HepG2 (cell line): ENCODE measurements around the gene TRAPPC3. TPM values are rescaled to one million over a fixed set of nuclear protein-coding genes. Genes with fewer than 3 reads are reported as not detected.

Experiments used
- ATAC-seq: fragments of 200-7000 bp; cut with Tn5 transposase; 3 replicates; pipeline ENCODE4 v1.9.1; 2020; ENCODE audit warnings: mild to moderate bottlenecking, moderate library complexity
- BruUV-seq: library from RNA; stranded (reverse); fragments of 400-500 nt; replicated peaks from 2 replicates; lab custom pipeline; 2021; lab: Mats Ljungman, UMichigan
- CTCF ChIA-PET: fragments of 300-600 bp; formaldehyde crosslinking; extraction: SDS; loops from one replicate; lab custom pipeline; 2021; ENCODE audit warnings: low total read pairs, inconsistent platforms, low intra/inter-chr PET ratio; lab: Yijun Ruan, JAX
- POLR2A ChIA-PET: fragments of 350-600 bp; sonication (Branson Sonifier 250); formaldehyde crosslinking; loops from one replicate; lab custom pipeline; 2020; ENCODE audit warnings: antibody characterized with exemption, inconsistent platforms; lab: Yijun Ruan, JAX
- DNase-seq: peaks from one replicate; pipeline ENCODE4 v3.0.0-alpha.2; 2015; ENCODE audit warnings: low spot score
- FAIRE-seq: peaks from 3 replicates; lab custom pipeline; 2011; peaks lifted over from hg19 to GRCh38; lab: Jason Lieb, UNC
- H2AFZ ChIP-seq: one replicate; pipeline ENCODE4 v1.6.1; 2011; ENCODE audit warnings: low read length, inconsistent platforms
- H3K27ac ChIP-seq: fragments of 300-600 bp; 3 replicates; pipeline ENCODE4 v1.8.0; 2011; ENCODE audit warnings: mixed run types, mild to moderate bottlenecking, mixed read lengths, low read length, inconsistent platforms; ENCODE audit not compliant: insufficient read depth; ENCODE audit errors: extremely low read length
- H3K27me3 ChIP-seq, 2 experiments: fragments of 200-600 bp in 1 of 2; 2 replicates in 1 of 2; 3 replicates in 1 of 2; pipeline versions ENCODE4 v1.6.0 to v1.8.0; 2011; ENCODE audit warnings: low read length in 2 of 2, mild to moderate bottlenecking in 2 of 2, moderate library complexity in 2 of 2, inconsistent platforms in 1 of 2; ENCODE audit not compliant: insufficient read depth in 2 of 2, control insufficient read depth in 1 of 2
- H3K36me3 ChIP-seq, 2 experiments: fragments of 200-600 bp in 1 of 2; replicated peaks in 1 of 2; 2 replicates in 1 of 2; 3 replicates in 1 of 2; pipeline versions ENCODE4 v1.5.1 to v1.8.0; 2011; ENCODE audit warnings: low read length in 2 of 2, inconsistent platforms in 1 of 2; ENCODE audit not compliant: insufficient read depth in 2 of 2, control insufficient read depth in 1 of 2
- H3K4me1 ChIP-seq: 2 replicates; pipeline ENCODE4 v1.5.1; 2012; ENCODE audit warnings: low read length, inconsistent platforms; ENCODE audit not compliant: insufficient read depth
- H3K4me2 ChIP-seq: 2 replicates; pipeline ENCODE4 v1.6.0; 2011; ENCODE audit warnings: low read depth, low read length, inconsistent platforms
- H3K4me3 ChIP-seq, 3 experiments: fragments of 200-600 bp in 1 of 3; sonication (generic), shearing (Covaris generic) in 1 of 3; replicated peaks in 1 of 3; 2 replicates each; pipeline ENCODE4 v1.5.1; 2011 to 2016; ENCODE audit warnings: low read length in 3 of 3, inconsistent platforms in 2 of 3, low read depth in 2 of 3, mild to moderate bottlenecking in 2 of 3, control low read depth in 1 of 3, mixed read lengths in 1 of 3; ENCODE audit not compliant: insufficient read depth in 1 of 3
- H3K79me2 ChIP-seq: one replicate; pipeline ENCODE4 v1.6.1; 2011; ENCODE audit warnings: low read length, inconsistent platforms; ENCODE audit not compliant: insufficient read depth
- H3K9ac ChIP-seq: 2 replicates; pipeline ENCODE4 v1.6.0; 2011; ENCODE audit warnings: mild to moderate bottlenecking, low read depth, low read length, inconsistent platforms; ENCODE audit not compliant: insufficient read depth
- H3K9me3 ChIP-seq: 2 replicates; pipeline ENCODE4 v1.5.1; 2012; ENCODE audit warnings: mild to moderate bottlenecking, low read length
- H4K20me1 ChIP-seq: 2 replicates; pipeline ENCODE4 v1.6.0; 2011; ENCODE audit warnings: inconsistent platforms, mild to moderate bottlenecking, low read length, moderate library complexity; ENCODE audit not compliant: insufficient read depth
- AHR ChIP-seq: IDR thresholded peaks from 2 replicates; pipeline ENCODE4 v1.6.1; 2018; ENCODE audit warnings: missing genetic modification reagents, missing compliant biosample characterization
- CCDC6 ChIP-seq: sonication (generic); formaldehyde crosslinking; IDR thresholded peaks from 2 replicates; pipeline ENCODE4 v1.8.1; 2022; ENCODE audit warnings: mild to moderate bottlenecking, missing genetic modification reagents, moderate library complexity
- KAT7 ChIP-seq: IDR thresholded peaks from 2 replicates; pipeline ENCODE4 v1.6.1; 2018; ENCODE audit warnings: borderline replicate concordance, missing compliant biosample characterization
- KLF11 ChIP-seq: IDR thresholded peaks from 2 replicates; pipeline ENCODE4 v1.6.1; 2016; ENCODE audit warnings: missing compliant biosample characterization
- KLF9 ChIP-seq: IDR thresholded peaks from 2 replicates; pipeline ENCODE4 v1.6.1; 2016; ENCODE audit warnings: low read depth
- NFKB2 ChIP-seq: sonication (generic); formaldehyde crosslinking; IDR thresholded peaks from 2 replicates; pipeline ENCODE4 v1.4.0; 2020; ENCODE audit warnings: missing genetic modification reagents, borderline replicate concordance
- PATZ1 ChIP-seq: sonication (generic); formaldehyde crosslinking; IDR thresholded peaks from 2 replicates; pipeline ENCODE4 v1.4.0; 2020; ENCODE audit warnings: missing genetic modification reagents
- STAT5B ChIP-seq: sonication (generic); formaldehyde crosslinking; IDR thresholded peaks from 2 replicates; pipeline ENCODE4 v1.4.0; 2020; ENCODE audit warnings: missing genetic modification reagents
- ZNF234 ChIP-seq: sonication (generic); formaldehyde crosslinking; conservative IDR thresholded peaks from 2 replicates; pipeline ENCODE4 v1.5.1; 2020; ENCODE audit warnings: mild to moderate bottlenecking, missing genetic modification reagents
- ZNF646 ChIP-seq: sonication (generic); formaldehyde crosslinking; IDR thresholded peaks from 2 replicates; pipeline ENCODE4 v1.9.0; 2021; ENCODE audit warnings: mild to moderate bottlenecking, missing genetic modification reagents
- WGBS: methylation state at CpG from one replicate; pipeline ENCODE4 v1.1.6; 2017; ENCODE audit warnings: low lambda C conversion rate; 5-methylcytosine and 5-hydroxymethylcytosine counted together
- in situ Hi-C: cut with HindIII; loops from 2 replicates; pipeline ENCODE4 v1.10.0; 2017; ENCODE audit warnings: low pct_unique_long_range_greater_than_20kb; ENCODE audit not compliant: extremely low pct_ligation_motif_present
- intact Hi-C: fragments of 100-400 bp; cut with micrococcal nuclease; formaldehyde crosslinking; loops from one replicate; pipeline ENCODE4 v1.10.0; 2022; ENCODE audit not compliant: unreplicated experiment
- polyA plus RNA-seq, 8 experiments: library from polyadenylated mRNA; depleted of rRNA in 3 of 8; stranded (reverse) in 7 of 8; unstranded in 1 of 8; fragments of >200 nt; fragmentation: Illumina TruSeq in 4 of 8; extraction: Trizol in 4 of 8; gene quantifications; 2 replicates each; pipeline versions ENCODE4 v1.2.1 to v1.2.3, GENCODE V29; 2011 to 2016; ENCODE audit warnings: low read depth in 4 of 8, missing spikeins in 1 of 8, mixed read lengths in 1 of 8; ENCODE audit not compliant: insufficient read depth in 1 of 8
- total RNA-seq, 5 experiments: library from RNA; depleted of rRNA; stranded (reverse); fragments of >200 nt; fragmentation: Illumina TruSeq; extraction: Trizol; gene quantifications; 2 replicates each; pipeline ENCODE4 v1.2.3, GENCODE V29; 2016; ENCODE audit warnings: low read depth in 1 of 5
- TF ChIP-seq, protein P1 (sequence below): sonication (generic); formaldehyde crosslinking; IDR thresholded peaks from 2 replicates; pipeline ENCODE4 v1.4.0; 2020; ENCODE audit warnings: low read depth, missing genetic modification reagents
- TF ChIP-seq, protein P2 (sequence below): sonication (generic); formaldehyde crosslinking; IDR thresholded peaks from 2 replicates; pipeline ENCODE4 v1.4.0; 2020; ENCODE audit warnings: missing genetic modification reagents

The TRAPPC3 gene
- total and polyA plus RNA-seq, 2 of the 13 experiments (the other 11 are each of a cell fraction or from before 2014, with no cell fraction given) = 53.7 to 62.4 TPM

GRCh38 chr1:36174713-36175112, 25.4 kb upstream of the TRAPPC3 start:
- DNase-seq (no peak), FAIRE-seq (no peak), ATAC-seq (no peak)
- Histone ChIP-seq H3K4me2 (no peak overlapping the region), H3K4me1 (no peaks in the 10 kb centered on the region), H3K9ac (no peak overlapping the region), H3K36me3 (peaks cover 10 to 41% of the 10 kb centered on the region in 2 experiments; a peak in 4 of 5 replicates), H2AFZ (no peak overlapping the region), H4K20me1 (no peaks in the 10 kb centered on the region), H3K27ac (no peak overlapping the region), H3K27me3 (no peaks in the 10 kb centered on the region), H3K4me3 (no peak overlapping the region), H3K79me2 (no peaks in the 10 kb centered on the region), H3K9me3 (no peaks in the 10 kb centered on the region)
- no TSS peak for BruUV-seq
- ChIA-PET POLR2A (no interaction called here), CTCF (no interaction called here)
- WGBS = 98% methylated on average over 11 of the region's 11 CpGs
- intact Hi-C loops (no loop called here), in situ Hi-C loops (no loop called here)
- no peak for TF ChIP-seq KLF11 (CRISPR knock-in tag)
- TF ChIP-seq, protein P1, sequence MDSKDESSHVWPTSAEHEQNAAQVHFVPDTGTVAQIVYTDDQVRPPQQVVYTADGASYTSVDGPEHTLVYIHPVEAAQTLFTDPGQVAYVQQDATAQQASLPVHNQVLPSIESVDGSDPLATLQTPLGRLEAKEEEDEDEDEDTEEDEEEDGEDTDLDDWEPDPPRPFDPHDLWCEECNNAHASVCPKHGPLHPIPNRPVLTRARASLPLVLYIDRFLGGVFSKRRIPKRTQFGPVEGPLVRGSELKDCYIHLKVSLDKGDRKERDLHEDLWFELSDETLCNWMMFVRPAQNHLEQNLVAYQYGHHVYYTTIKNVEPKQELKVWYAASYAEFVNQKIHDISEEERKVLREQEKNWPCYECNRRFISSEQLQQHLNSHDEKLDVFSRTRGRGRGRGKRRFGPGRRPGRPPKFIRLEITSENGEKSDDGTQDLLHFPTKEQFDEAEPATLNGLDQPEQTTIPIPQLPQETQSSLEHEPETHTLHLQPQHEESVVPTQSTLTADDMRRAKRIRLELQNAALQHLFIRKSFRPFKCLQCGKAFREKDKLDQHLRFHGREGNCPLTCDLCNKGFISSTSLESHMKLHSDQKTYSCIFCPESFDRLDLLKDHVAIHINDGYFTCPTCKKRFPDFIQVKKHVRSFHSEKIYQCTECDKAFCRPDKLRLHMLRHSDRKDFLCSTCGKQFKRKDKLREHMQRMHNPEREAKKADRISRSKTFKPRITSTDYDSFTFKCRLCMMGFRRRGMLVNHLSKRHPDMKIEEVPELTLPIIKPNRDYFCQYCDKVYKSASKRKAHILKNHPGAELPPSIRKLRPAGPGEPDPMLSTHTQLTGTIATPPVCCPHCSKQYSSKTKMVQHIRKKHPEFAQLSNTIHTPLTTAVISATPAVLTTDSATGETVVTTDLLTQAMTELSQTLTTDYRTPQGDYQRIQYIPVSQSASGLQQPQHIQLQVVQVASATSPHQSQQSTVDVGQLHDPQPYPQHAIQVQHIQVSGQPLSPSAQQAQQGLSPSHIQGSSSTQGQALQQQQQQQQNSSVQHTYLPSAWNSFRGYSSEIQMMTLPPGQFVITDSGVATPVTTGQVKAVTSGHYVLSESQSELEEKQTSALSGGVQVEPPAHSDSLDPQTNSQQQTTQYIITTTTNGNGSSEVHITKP = no peak
- no peak for TF ChIP-seq STAT5B (CRISPR knock-in tag)
- TF ChIP-seq, protein P2, sequence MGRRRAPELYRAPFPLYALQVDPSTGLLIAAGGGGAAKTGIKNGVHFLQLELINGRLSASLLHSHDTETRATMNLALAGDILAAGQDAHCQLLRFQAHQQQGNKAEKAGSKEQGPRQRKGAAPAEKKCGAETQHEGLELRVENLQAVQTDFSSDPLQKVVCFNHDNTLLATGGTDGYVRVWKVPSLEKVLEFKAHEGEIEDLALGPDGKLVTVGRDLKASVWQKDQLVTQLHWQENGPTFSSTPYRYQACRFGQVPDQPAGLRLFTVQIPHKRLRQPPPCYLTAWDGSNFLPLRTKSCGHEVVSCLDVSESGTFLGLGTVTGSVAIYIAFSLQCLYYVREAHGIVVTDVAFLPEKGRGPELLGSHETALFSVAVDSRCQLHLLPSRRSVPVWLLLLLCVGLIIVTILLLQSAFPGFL (CRISPR knock-in tag) = no peak
- no peak for TF ChIP-seq PATZ1
- no peak for TF ChIP-seq ZNF234 (CRISPR knock-in tag)
- TF ChIP-seq AHR (CRISPR knock-in tag) = no peak
- no peak for TF ChIP-seq NFKB2 (CRISPR knock-in tag)
- no peak for TF ChIP-seq CCDC6 (CRISPR knock-in tag)
- no peak for TF ChIP-seq ZNF646 (CRISPR knock-in tag)
- TF ChIP-seq KLF9 (CRISPR knock-in tag) = no peak
- no peak for TF ChIP-seq KAT7 (CRISPR knock-in tag)
